H1 (cell line): ENCODE results near the gene HJURP. TPM values are rescaled to one million over a fixed set of nuclear protein-coding genes. Genes with fewer than 3 reads are reported as not detected.

Experiments used
- CTCF ChIA-PET: fragments of 300-600 bp; sonication (Branson Sonifier 250); formaldehyde crosslinking; loops from one replicate; lab custom pipeline; 2021; ENCODE audit not compliant: partially characterized antibody; lab: Charles Lee
- POLR2A ChIA-PET: fragments of 300-600 bp; sonication (Branson Sonifier 250); formaldehyde crosslinking; loops from one replicate; lab custom pipeline; 2021; ENCODE audit warnings: inconsistent platforms; ENCODE audit not compliant: partially characterized antibody; lab: Charles Lee
- DNase-seq, 2 experiments: peaks; one replicate each; pipeline versions ENCODE4 v3.0.0 to v3.0.0-alpha.2; 2010 to 2022; ENCODE audit warnings: low spot score in 2 of 2, low read depth in 1 of 2, mixed read lengths in 1 of 2
- FAIRE-seq: peaks from 2 replicates; lab custom pipeline; 2011; peaks lifted over from hg19 to GRCh38; lab: Jason Lieb, UNC
- H2AFZ ChIP-seq: 2 replicates; pipeline ENCODE4 v1.8.1; 2012; ENCODE audit warnings: low read length, inconsistent platforms
- H2AK5ac ChIP-seq: 2 replicates; pipeline ENCODE4 v1.6.1; 2013; ENCODE audit warnings: low read depth, low read length
- H2BK120ac ChIP-seq: replicated peaks from 2 replicates; pipeline ENCODE3; 2013; ENCODE audit warnings: low read depth, low read length, inconsistent platforms
- H2BK12ac ChIP-seq: 2 replicates; pipeline ENCODE4 v1.6.1; 2013; ENCODE audit warnings: low read depth, low read length
- H2BK15ac ChIP-seq: 2 replicates; pipeline ENCODE4 v1.6.1; 2013; ENCODE audit warnings: low read length
- H2BK20ac ChIP-seq: 2 replicates; pipeline ENCODE4 v1.6.1; 2013; ENCODE audit warnings: low read length
- H2BK5ac ChIP-seq: 2 replicates; pipeline ENCODE4 v1.6.1; 2013; ENCODE audit warnings: low read depth, low read length
- H3K14ac ChIP-seq: 2 replicates; pipeline ENCODE4 v1.6.1; 2013; ENCODE audit warnings: inconsistent platforms; ENCODE audit not compliant: insufficient read length
- H3K18ac ChIP-seq: 2 replicates; pipeline ENCODE4 v1.6.1; 2013; ENCODE audit warnings: low read length; ENCODE audit errors: extremely low read depth
- H3K23ac ChIP-seq: 2 replicates; pipeline ENCODE4 v1.6.1; 2013; ENCODE audit warnings: inconsistent platforms; ENCODE audit not compliant: insufficient read length
- H3K23me2 ChIP-seq: 2 replicates; pipeline ENCODE4 v1.6.1; 2013; ENCODE audit warnings: low read depth, low read length
- H3K27ac ChIP-seq: 2 replicates; pipeline ENCODE4 v1.6.1; 2011; ENCODE audit warnings: low read depth, low read length, inconsistent platforms
- H3K27me3 ChIP-seq, 4 experiments: replicated peaks in 1 of 4; 1 replicate in 1 of 4; 2 replicates in 3 of 4; pipeline versions ENCODE4 v1.6.1 to v1.8.1; 2011 to 2013; ENCODE audit warnings: low read length in 3 of 4, mild to moderate bottlenecking in 3 of 4, inconsistent platforms in 2 of 4, mixed read lengths in 2 of 4, moderate library complexity in 1 of 4; ENCODE audit not compliant: control insufficient read depth in 3 of 4, insufficient read depth in 3 of 4; ENCODE audit errors: extremely low read depth in 1 of 4
- H3K36me3 ChIP-seq, 4 experiments: 2 replicates each; pipeline versions ENCODE4 v1.6.1 to v1.8.1; 2011 to 2013; ENCODE audit warnings: mild to moderate bottlenecking in 4 of 4, low read length in 3 of 4, moderate library complexity in 2 of 4, control low read depth in 1 of 4, inconsistent platforms in 1 of 4; ENCODE audit not compliant: insufficient read depth in 4 of 4, control insufficient read depth in 2 of 4
- H3K4ac ChIP-seq: replicated peaks from 2 replicates; pipeline ENCODE3; 2013; ENCODE audit warnings: low read length, low read depth, mixed read lengths, inconsistent platforms; ENCODE audit not compliant: insufficient read length
- H3K4me1 ChIP-seq, 4 experiments: replicated peaks in 1 of 4; 1 replicate in 1 of 4; 2 replicates in 3 of 4; pipeline versions ENCODE4 v1.6.1 to v1.8.1; 2011 to 2013; ENCODE audit warnings: low read length in 3 of 4, inconsistent platforms in 2 of 4, mixed read lengths in 1 of 4; ENCODE audit not compliant: insufficient read depth in 4 of 4, control insufficient read depth in 3 of 4
- H3K4me2 ChIP-seq, 2 experiments: 2 replicates each; pipeline versions ENCODE4 v1.6.1 to v1.8.1; 2011 to 2013; ENCODE audit warnings: low read depth in 2 of 2, low read length in 2 of 2, control low read depth in 1 of 2, inconsistent platforms in 1 of 2, mild to moderate bottlenecking in 1 of 2; ENCODE audit not compliant: insufficient read depth in 1 of 2
- H3K4me3 ChIP-seq, 4 experiments: fragments of 200-600, 300-600 bp in 1 of 4; sonication (generic), shearing (Covaris generic), sonication (Bioruptor Twin) in 1 of 4; 2 replicates each; pipeline versions ENCODE4 v1.5.1 to v1.8.1; 2011 to 2016; ENCODE audit warnings: low read length in 4 of 4, low read depth in 3 of 4, control low read depth in 2 of 4, inconsistent platforms in 2 of 4, mild to moderate bottlenecking in 2 of 4, mixed read lengths in 1 of 4, moderate library complexity in 1 of 4; ENCODE audit not compliant: insufficient read depth in 2 of 4; ENCODE audit errors: extremely low read depth in 1 of 4
- H3K56ac ChIP-seq: replicated peaks from 2 replicates; pipeline ENCODE3; 2013; ENCODE audit warnings: low read depth, mild to moderate bottlenecking, mixed read lengths, low read length, inconsistent platforms; ENCODE audit not compliant: insufficient read length
- H3K79me1 ChIP-seq: 2 replicates; pipeline ENCODE4 v1.6.1; 2013; ENCODE audit warnings: low read depth, low read length, control low read depth
- H3K79me2 ChIP-seq, 2 experiments: 2 replicates each; pipeline versions ENCODE4 v1.6.1 to v1.8.1; 2012 to 2013; ENCODE audit warnings: low read length in 2 of 2, mild to moderate bottlenecking in 2 of 2, inconsistent platforms in 1 of 2; ENCODE audit not compliant: insufficient read depth in 2 of 2, control insufficient read depth in 1 of 2
- H3K9ac ChIP-seq, 4 experiments: replicated peaks in 1 of 4; 1 replicate in 1 of 4; 2 replicates in 3 of 4; pipeline versions ENCODE4 v1.6.1 to v1.8.1; 2011 to 2013; ENCODE audit warnings: low read depth in 3 of 4, low read length in 3 of 4, control low read depth in 2 of 4, mild to moderate bottlenecking in 2 of 4, moderate library complexity in 2 of 4, inconsistent platforms in 1 of 4; ENCODE audit errors: extremely low read depth in 1 of 4
- H3K9me3 ChIP-seq, 2 experiments: 2 replicates each; pipeline versions ENCODE4 v1.6.1 to v1.8.1; 2012 to 2013; ENCODE audit warnings: mild to moderate bottlenecking in 2 of 2, moderate library complexity in 2 of 2, control low read depth in 1 of 2, inconsistent platforms in 1 of 2, low read depth in 1 of 2, low read length in 1 of 2, mixed read lengths in 1 of 2; ENCODE audit not compliant: insufficient read depth in 2 of 2
- H4K20me1 ChIP-seq, 2 experiments: replicated peaks in 1 of 2; 2 replicates each; pipeline versions ENCODE3 to v1.8.1; 2011 to 2013; ENCODE audit warnings: inconsistent platforms in 2 of 2, low read length in 2 of 2, mild to moderate bottlenecking in 1 of 2; ENCODE audit not compliant: insufficient read depth in 2 of 2, control insufficient read depth in 1 of 2
- H4K5ac ChIP-seq: 2 replicates; pipeline ENCODE4 v1.6.1; 2013; ENCODE audit warnings: low read length, low read depth, mixed read lengths, inconsistent platforms; ENCODE audit not compliant: insufficient read length
- H4K8ac ChIP-seq: 2 replicates; pipeline ENCODE4 v1.8.0; 2013; ENCODE audit warnings: mild to moderate bottlenecking, moderate library complexity, low read length, inconsistent platforms; ENCODE audit not compliant: insufficient read depth; ENCODE audit errors: extremely low read depth
- H4K91ac ChIP-seq: replicated peaks from 2 replicates; pipeline ENCODE3; 2013; ENCODE audit warnings: low read length, mixed read lengths, inconsistent platforms; ENCODE audit not compliant: insufficient read length
- BCL11A ChIP-seq, 2 experiments: IDR thresholded peaks; one replicate each; pipeline ENCODE4 v1.6.1; 2011; ENCODE audit warnings: low read depth in 2 of 2, low read length in 2 of 2, mild to moderate bottlenecking in 2 of 2
- CHD1 ChIP-seq: IDR thresholded peaks from 2 replicates; pipeline ENCODE4 v1.6.1; 2012; ENCODE audit warnings: low read depth, low read length, improper control_type of control experiment
- CHD2 ChIP-seq: IDR thresholded peaks from 2 replicates; pipeline ENCODE4 v1.6.1; 2012; ENCODE audit warnings: low read length, improper control_type of control experiment
- CTBP2 ChIP-seq: IDR thresholded peaks from 2 replicates; pipeline ENCODE4 v1.7.0; 2011; ENCODE audit warnings: borderline replicate concordance, mild to moderate bottlenecking, moderate library complexity, mixed read lengths, low read length; ENCODE audit not compliant: insufficient read depth, insufficient read length
- EZH2 ChIP-seq: fragments of 200-600 bp; sonication (generic); IDR thresholded peaks from 2 replicates; pipeline ENCODE4 v1.7.1; 2012; ENCODE audit warnings: low read depth, mild to moderate bottlenecking, moderate library complexity, low read length, inconsistent platforms; ENCODE audit not compliant: severe bottlenecking
- RAD21 ChIP-seq, 2 experiments: IDR thresholded peaks in 1 of 2; conservative IDR thresholded peaks in 1 of 2; 2 replicates each; pipeline ENCODE4 v1.6.1; 2011; ENCODE audit warnings: low read depth in 2 of 2, low read length in 2 of 2, improper control_type of control experiment in 1 of 2, inconsistent platforms in 1 of 2, mild to moderate bottlenecking in 1 of 2, moderate library complexity in 1 of 2
- RBBP5 ChIP-seq: IDR thresholded peaks from 2 replicates; pipeline ENCODE4 v1.7.1; 2012; ENCODE audit warnings: low read depth, mild to moderate bottlenecking, inconsistent platforms, low read length, moderate library complexity, borderline replicate concordance
- SIRT6 ChIP-seq: IDR thresholded peaks from one replicate; pipeline ENCODE4 v1.7.1; 2012; ENCODE audit warnings: low read length, inconsistent platforms
- SRF ChIP-seq: IDR thresholded peaks from 2 replicates; pipeline ENCODE4 v1.6.1; 2011; ENCODE audit warnings: mild to moderate bottlenecking, low read depth, low read length, moderate library complexity
- WGBS, 2 experiments: shearing (Covaris generic) in 1 of 2; methylation state at CpG; one replicate each; pipeline versions ENCODE4 v1.1.6 to v1.1.7; 2013 to 2015; ENCODE audit warnings: low lambda C conversion rate in 2 of 2, mixed read lengths in 2 of 2, inconsistent platforms in 1 of 2, low coverage in 1 of 2, missing lambda C conversion rate in 1 of 2; ENCODE audit not compliant: insufficient replicate concordance in 2 of 2, insufficient coverage in 1 of 2, insufficient read length in 1 of 2; ENCODE audit errors: extremely low coverage in 1 of 2, missing lambda C conversion rate in 1 of 2; 5-methylcytosine and 5-hydroxymethylcytosine counted together
- polyA plus RNA-seq, 7 experiments: library from polyadenylated mRNA; depleted of rRNA in 3 of 7; stranded (reverse) in 5 of 7; unstranded in 2 of 7; fragments of >200 nt in 5 of 7; fragments of 200-250 nt in 2 of 7; gene quantifications; 1 replicate in 5 of 7; 2 replicates in 1 of 7; 4 replicates in 1 of 7; pipeline versions ENCODE4 v1.2.1 to v1.2.3, GENCODE V29; 2011 to 2013; ENCODE audit warnings: missing spikeins in 2 of 7, mixed read lengths in 2 of 7
- total RNA-seq: library from RNA; stranded (reverse); fragmentation: NEBNext Ultra II Directional; extraction: Animal tissue kit (Norgen Biotek cat#: 25700); gene quantifications from 2 replicates; pipeline ENCODE4 v1.2.1, GENCODE V29; 2021
- TF ChIP-seq, protein P1 (sequence below): IDR thresholded peaks from 2 replicates; pipeline ENCODE4 v1.6.1; 2011; ENCODE audit warnings: low read length, improper control_type of control experiment

HJURP gene
- total and polyA plus RNA-seq, 2 of the 8 experiments (the other 6 are each of a cell fraction or from before 2014, with no cell fraction given), result 49.3 to 60.5 TPM

GRCh38 chr2:233839447-233839820 is 14.9 kb downstream of the HJURP start:
- H2AK5ac ChIP-seq, result no peak overlapping the region
- H4K20me1 ChIP-seq, result peaks cover 28 to 32% of the 10 kb centered on the region in 2 experiments
- H3K9ac ChIP-seq, result peak overlapping the region in 1 of 4 experiments; percentile 4; a peak in 2 of 7 replicates
- H3K9me3 ChIP-seq, result no peaks in the 10 kb centered on the region
- POLR2A ChIA-PET, result interaction anchor here (0.8 to 1.4 kb wide), 2 partner anchors 10 to 12 kb away, joined by 3 read pairs; no protein-coding TSS in a partner anchor
- no peak overlapping the region; the same call in none of the 2 replicates for H4K8ac ChIP-seq
- no peaks in the 10 kb centered on the region for H3K27me3 ChIP-seq
- no peak overlapping the region for H2BK15ac ChIP-seq
- H3K4me1 ChIP-seq, result no peaks in the 10 kb centered on the region
- CTCF ChIA-PET, result no interaction called here
- H3K4me2 ChIP-seq, result no peak overlapping the region
- H2AFZ ChIP-seq, result no peak overlapping the region
- H3K14ac ChIP-seq, result no peak overlapping the region
- H3K56ac ChIP-seq, result no peak overlapping the region
- H3K79me2 ChIP-seq, result peaks cover 3 to 70% of the 10 kb centered on the region in 2 experiments; a peak in 3 of 4 replicates
- H3K4me3 ChIP-seq, result no peak overlapping the region
- 97% methylated on average over 10 of the region's 10 CpGs; no CpG with 5 or more reads in 1 of the 2 experiments for WGBS, 2 experiments
- peaks cover 7% of the 10 kb centered on the region; the same call in 1 of the 2 replicates for H3K79me1 ChIP-seq
- no peak for FAIRE-seq
- peaks cover 52 to 95% (median 82%) of the 10 kb centered on the region in 4 experiments for H3K36me3 ChIP-seq
- no peak overlapping the region for H2BK20ac ChIP-seq
- no peak overlapping the region for H2BK12ac ChIP-seq
- no peaks in the 10 kb centered on the region for H3K23me2 ChIP-seq
- no peak overlapping the region for H4K91ac ChIP-seq
- H4K5ac ChIP-seq, result no peak overlapping the region
- no peak overlapping the region for H3K23ac ChIP-seq
- H3K18ac ChIP-seq, result no peak overlapping the region
- H2BK5ac ChIP-seq, result 0 out of 2 replicates have a peak overlapping the region, but pooled peaks have one; percentile 9
- peak in 1 of 2 experiments; percentile 39 for DNase-seq
- no peak overlapping the region for H3K4ac ChIP-seq
- no peak overlapping the region; the same call in 1 of the 2 replicates for H3K27ac ChIP-seq
- no peak overlapping the region for H2BK120ac ChIP-seq
- TF ChIP-seq CHD1, result no peak
- no peak for TF ChIP-seq CHD2
- TF ChIP-seq SIRT6, result no peak
- TF ChIP-seq, protein P1, sequence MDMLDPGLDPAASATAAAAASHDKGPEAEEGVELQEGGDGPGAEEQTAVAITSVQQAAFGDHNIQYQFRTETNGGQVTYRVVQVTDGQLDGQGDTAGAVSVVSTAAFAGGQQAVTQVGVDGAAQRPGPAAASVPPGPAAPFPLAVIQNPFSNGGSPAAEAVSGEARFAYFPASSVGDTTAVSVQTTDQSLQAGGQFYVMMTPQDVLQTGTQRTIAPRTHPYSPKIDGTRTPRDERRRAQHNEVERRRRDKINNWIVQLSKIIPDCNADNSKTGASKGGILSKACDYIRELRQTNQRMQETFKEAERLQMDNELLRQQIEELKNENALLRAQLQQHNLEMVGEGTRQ, result no peak
- no peak for TF ChIP-seq CTBP2
- no peak for TF ChIP-seq RBBP5
- TF ChIP-seq EZH2, result no peak
- no peak for TF ChIP-seq RAD21 (IDR thresholded peaks at IDR 0.05 in 1 of 2, conservative IDR thresholded peaks at IDR 0.05 in 1 of 2; ENCODE audit: low read depth in 2 of 2, low read length in 2 of 2)
- no peak for TF ChIP-seq SRF
- no peak for TF ChIP-seq BCL11A (IDR thresholded peaks at IDR 0.05; ENCODE audit: low read depth in 2 of 2, low read length in 2 of 2)
